ENCODE results near the gene VCP. TPM values are rescaled to one million over a fixed set of nuclear protein-coding genes. Genes with fewer than 3 reads are reported as not detected.
A peak's percentile ranks its signal among the peaks of the same experiment; 100 is the strongest.

Gene VCP
- total RNA-seq, 1 experiment from 2014 or later: 208 TPM

DNA sequence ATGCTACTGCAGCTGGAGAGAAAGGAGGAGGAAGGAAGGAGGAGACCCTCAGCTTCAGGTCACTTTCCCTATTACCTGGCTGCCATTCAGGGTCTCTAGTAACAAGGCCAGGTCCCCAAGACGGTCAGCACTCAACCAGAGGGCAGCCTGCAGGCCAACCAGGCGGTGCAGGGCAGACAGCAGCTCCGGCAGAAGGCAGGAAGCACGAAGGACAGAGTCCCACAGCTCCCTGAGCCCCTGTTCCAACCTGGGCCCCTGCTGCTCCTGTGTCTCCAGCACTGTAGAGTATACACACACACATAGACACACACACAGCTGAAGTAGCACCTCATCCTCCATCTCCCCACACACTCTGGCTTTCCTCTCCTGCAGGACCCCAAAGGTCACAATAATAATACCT lies 5.6 kb upstream of the VCP start:
- intact Hi-C loops (cut with micrococcal nuclease; ENCODE audit: unreplicated experiment): no loop called here
- no peak for DNase-seq
- peak overlapping the region; percentile 81 for H3K4me3 Mint-ChIP-seq (ENCODE audit: low read depth, unreplicated experiment)
- H3K27ac Mint-ChIP-seq (ENCODE audit: unreplicated experiment): no peak overlapping the region
- no peaks in the 10 kb centered on the region for H3K9me3 Mint-ChIP-seq (ENCODE audit: low read depth, unreplicated experiment)
- no TSS peak for BruUV-seq (replicated peaks)
- H3K4me1 Mint-ChIP-seq (ENCODE audit: low read depth, unreplicated experiment): peaks cover 22% of the 10 kb centered on the region
- no peaks in the 10 kb centered on the region for H3K27me3 Mint-ChIP-seq (ENCODE audit: unreplicated experiment)
- TF ChIP-seq, protein P1, sequence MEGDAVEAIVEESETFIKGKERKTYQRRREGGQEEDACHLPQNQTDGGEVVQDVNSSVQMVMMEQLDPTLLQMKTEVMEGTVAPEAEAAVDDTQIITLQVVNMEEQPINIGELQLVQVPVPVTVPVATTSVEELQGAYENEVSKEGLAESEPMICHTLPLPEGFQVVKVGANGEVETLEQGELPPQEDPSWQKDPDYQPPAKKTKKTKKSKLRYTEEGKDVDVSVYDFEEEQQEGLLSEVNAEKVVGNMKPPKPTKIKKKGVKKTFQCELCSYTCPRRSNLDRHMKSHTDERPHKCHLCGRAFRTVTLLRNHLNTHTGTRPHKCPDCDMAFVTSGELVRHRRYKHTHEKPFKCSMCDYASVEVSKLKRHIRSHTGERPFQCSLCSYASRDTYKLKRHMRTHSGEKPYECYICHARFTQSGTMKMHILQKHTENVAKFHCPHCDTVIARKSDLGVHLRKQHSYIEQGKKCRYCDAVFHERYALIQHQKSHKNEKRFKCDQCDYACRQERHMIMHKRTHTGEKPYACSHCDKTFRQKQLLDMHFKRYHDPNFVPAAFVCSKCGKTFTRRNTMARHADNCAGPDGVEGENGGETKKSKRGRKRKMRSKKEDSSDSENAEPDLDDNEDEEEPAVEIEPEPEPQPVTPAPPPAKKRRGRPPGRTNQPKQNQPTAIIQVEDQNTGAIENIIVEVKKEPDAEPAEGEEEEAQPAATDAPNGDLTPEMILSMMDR (IDR thresholded peaks at IDR 0.05; ENCODE audit: unreplicated experiment): no peak
- peaks cover 27% of the 10 kb centered on the region for H3K36me3 Mint-ChIP-seq (ENCODE audit: insufficient read depth, unreplicated experiment)
- CTCF ChIA-PET: no interaction called here

DNA sequence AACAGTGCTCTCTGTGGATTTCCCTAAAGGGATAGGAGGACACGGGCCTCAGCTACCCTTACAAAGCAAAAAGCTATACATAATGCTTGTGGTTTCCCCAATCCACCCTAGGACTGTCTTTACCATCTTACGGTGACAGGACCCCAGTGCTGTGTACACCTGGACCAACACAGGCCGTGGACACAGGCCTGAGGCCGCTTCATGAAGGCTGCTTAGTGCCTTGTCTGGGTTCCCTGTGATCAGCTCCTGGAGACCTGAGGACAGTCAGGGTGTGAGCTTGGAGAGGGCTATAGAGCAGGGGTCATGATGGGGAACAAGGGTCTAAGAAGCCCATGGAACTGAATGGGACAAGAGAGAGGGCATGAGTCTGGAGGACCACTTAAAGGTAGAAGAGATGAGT lies 4.4 kb upstream of the VCP start:
- intact Hi-C loops (cut with micrococcal nuclease; ENCODE audit: unreplicated experiment): no loop called here
- CTCF ChIA-PET: no interaction called here
- TF ChIP-seq, protein P1 (IDR thresholded peaks at IDR 0.05; ENCODE audit: unreplicated experiment): no peak
- Mint-ChIP-seq H3K27me3 (ENCODE audit: unreplicated experiment) (no peaks in the 10 kb centered on the region), H3K4me3 (ENCODE audit: low read depth, unreplicated experiment) (no peak overlapping the region), H3K9me3 (ENCODE audit: low read depth, unreplicated experiment) (no peaks in the 10 kb centered on the region), H3K27ac (ENCODE audit: unreplicated experiment) (no peak overlapping the region), H3K4me1 (ENCODE audit: low read depth, unreplicated experiment) (peaks cover 27% of the 10 kb centered on the region), H3K36me3 (ENCODE audit: insufficient read depth, unreplicated experiment) (peaks cover 39% of the 10 kb centered on the region)
- no TSS peak for BruUV-seq (replicated peaks)
- no peak for DNase-seq

DNA sequence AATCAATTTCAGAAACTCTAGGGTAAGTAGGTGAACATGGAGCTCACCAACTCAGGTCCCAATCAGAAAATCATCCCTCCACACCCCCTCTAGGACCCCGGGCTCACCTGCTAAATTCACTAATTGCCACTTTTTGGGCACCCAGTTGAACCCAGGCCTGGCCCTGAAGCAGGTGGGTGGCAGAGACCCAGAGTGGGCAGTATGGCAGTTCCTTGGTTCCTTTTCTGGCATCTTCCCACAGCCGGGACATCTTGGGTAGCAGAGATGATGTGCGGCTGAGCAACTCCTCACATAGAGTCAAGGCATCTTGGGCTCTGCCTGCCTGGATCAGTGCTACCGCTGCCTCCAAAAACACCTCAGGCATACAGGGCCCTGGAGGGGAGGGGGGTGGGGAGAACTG lies 2.9 kb upstream of the VCP start:
- H3K9me3 Mint-ChIP-seq (ENCODE audit: low read depth, unreplicated experiment): no peaks in the 10 kb centered on the region
- H3K4me3 Mint-ChIP-seq (ENCODE audit: low read depth, unreplicated experiment): no peak overlapping the region
- CTCF ChIA-PET: no interaction called here
- peaks cover 52% of the 10 kb centered on the region for H3K36me3 Mint-ChIP-seq (ENCODE audit: insufficient read depth, unreplicated experiment)
- no peak for DNase-seq
- no peaks in the 10 kb centered on the region for H3K27me3 Mint-ChIP-seq (ENCODE audit: unreplicated experiment)
- H3K4me1 Mint-ChIP-seq (ENCODE audit: low read depth, unreplicated experiment): peaks cover 30% of the 10 kb centered on the region
- intact Hi-C loops (cut with micrococcal nuclease; ENCODE audit: unreplicated experiment): no loop called here
- TF ChIP-seq, protein P1 (IDR thresholded peaks at IDR 0.05; ENCODE audit: unreplicated experiment): no peak
- BruUV-seq (replicated peaks): no TSS peak
- no peak overlapping the region for H3K27ac Mint-ChIP-seq (ENCODE audit: unreplicated experiment)

DNA sequence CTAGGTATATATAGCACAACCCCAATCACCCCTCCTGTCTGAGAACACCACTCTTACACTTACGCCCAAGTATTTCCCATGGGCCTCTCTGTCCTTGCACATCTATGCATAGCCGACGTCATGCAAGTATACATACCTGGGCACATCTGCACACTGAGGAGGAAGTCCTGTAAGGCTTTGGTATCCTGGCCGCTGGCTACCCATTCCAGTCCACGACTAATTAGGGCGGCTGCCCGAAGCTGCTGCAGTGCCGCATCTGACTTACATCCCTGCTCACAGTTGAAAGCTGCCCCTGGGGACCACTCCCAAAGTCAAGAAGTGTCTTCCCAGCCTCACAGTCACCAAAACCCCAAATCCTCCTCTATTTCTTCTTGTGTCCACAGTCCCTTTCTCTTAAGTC lies 2.4 kb upstream of the VCP start:
- CTCF ChIA-PET: no interaction called here
- intact Hi-C loops (cut with micrococcal nuclease; ENCODE audit: unreplicated experiment): no loop called here
- no TSS peak for BruUV-seq (replicated peaks)

More for the DNA sequence above, 2.4 kb upstream of the VCP start:
- Mint-ChIP-seq H3K4me3 (ENCODE audit: low read depth, unreplicated experiment) (no peak overlapping the region), H3K27me3 (ENCODE audit: unreplicated experiment) (no peaks in the 10 kb centered on the region), H3K27ac (ENCODE audit: unreplicated experiment) (no peak overlapping the region), H3K9me3 (ENCODE audit: low read depth, unreplicated experiment) (no peaks in the 10 kb centered on the region), H3K4me1 (ENCODE audit: low read depth, unreplicated experiment) (peaks cover 30% of the 10 kb centered on the region), H3K36me3 (ENCODE audit: insufficient read depth, unreplicated experiment) (peaks cover 50% of the 10 kb centered on the region)
- TF ChIP-seq, protein P1 (IDR thresholded peaks at IDR 0.05; ENCODE audit: unreplicated experiment): no peak
- DNase-seq: no peak

All from Calu3 (cell line).